HL-60/S4 treated with retinoic acid at 250 ng/mL for 4 days and 3 days (cell line): ENCODE data around the gene CPED1.
"Not testable (repeated sequence)": the region's sequence is repeated elsewhere in the genome, so short reads cannot be mapped to it uniquely, and the experiment has no call there.

ENCODE experiments used
- in situ Hi-C: fragments of 300-500 bp; cut with MboI; formaldehyde crosslinking; loops from 2 replicates; pipeline ENCODE4 v1.7.0; 2022; ENCODE audit warnings: low sequenced_read_pairs

The CPED1 gene

GRCh38 chr7:121267612-121268011, 279.1 kb downstream of the CPED1 start:
- in situ Hi-C loops: no loop called here

DNA sequence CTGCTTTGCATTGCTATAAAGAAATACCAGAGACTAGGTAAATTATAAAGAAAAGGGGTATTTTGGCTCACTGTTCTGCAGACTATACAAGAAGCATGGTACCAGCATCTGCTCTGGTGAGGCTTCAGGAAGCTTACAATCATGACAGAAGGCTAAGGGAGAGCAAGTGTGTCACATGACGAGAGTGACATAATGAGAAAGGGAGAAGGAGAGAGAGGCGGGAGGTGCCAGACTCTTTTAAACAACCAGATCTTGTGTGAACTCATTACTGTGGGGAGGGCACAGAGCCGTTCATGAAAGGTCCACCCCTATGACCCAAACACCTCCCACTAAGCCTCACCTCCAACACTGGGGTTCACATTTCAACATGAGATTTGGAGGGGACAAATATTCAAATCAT, 281.3 kb downstream of the CPED1 start:
- in situ Hi-C loops: no loop called here

GRCh38 chr7:121271098-121271497, 282.6 kb downstream of the CPED1 start:
- in situ Hi-C loops: no loop called here

- in situ Hi-C loops: no loop called here
Measured at GRCh38 chr7:121271916-121272315, 283.4 kb downstream of the CPED1 start.

DNA sequence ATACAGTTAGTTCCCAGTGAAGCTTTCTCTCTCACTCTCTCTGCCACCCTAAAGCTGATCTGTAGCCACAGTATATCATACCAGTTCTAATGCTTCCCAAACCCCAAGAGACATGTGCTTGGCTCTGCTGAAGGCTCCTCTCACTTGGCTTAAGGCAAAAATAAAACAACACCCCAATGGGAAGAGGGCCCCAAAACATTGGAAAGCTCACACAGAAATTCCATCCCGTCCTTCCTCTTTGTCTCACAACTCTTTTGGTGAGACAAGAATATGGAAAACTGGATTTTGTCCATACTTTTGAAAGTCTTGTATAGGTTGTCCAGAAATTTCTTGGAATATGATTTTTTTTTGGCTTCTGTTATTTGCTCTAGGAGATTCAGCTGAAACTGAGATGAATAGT, 284.2 kb downstream of the CPED1 start:
- in situ Hi-C loops: no loop called here

GRCh38 chr7:121273467-121274167, 285.1 kb downstream of the CPED1 start:
- in situ Hi-C loops: no loop called here

DNA sequence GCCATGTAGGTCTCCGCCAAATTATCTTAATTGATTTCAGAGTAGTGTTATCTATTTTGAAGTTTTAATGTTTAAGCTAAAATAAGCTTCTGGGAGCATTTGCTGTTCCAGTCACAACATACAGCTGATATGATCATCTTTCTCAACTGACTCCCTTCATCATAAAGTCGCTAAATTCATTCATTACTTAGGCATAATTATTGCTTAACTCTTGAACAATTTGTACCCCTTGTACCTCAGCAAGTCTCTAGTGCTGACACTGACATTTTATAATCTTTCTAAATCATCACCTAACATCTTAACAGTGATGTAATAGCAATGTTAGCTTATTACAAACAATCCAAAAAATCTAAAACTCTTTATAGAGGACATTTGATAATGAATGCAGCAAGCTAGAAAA, 286.0 kb downstream of the CPED1 start:
- in situ Hi-C loops: no loop called here

GRCh38 chr7:121275204-121275603, 286.7 kb downstream of the CPED1 start:
- in situ Hi-C loops: no loop called here

DNA sequence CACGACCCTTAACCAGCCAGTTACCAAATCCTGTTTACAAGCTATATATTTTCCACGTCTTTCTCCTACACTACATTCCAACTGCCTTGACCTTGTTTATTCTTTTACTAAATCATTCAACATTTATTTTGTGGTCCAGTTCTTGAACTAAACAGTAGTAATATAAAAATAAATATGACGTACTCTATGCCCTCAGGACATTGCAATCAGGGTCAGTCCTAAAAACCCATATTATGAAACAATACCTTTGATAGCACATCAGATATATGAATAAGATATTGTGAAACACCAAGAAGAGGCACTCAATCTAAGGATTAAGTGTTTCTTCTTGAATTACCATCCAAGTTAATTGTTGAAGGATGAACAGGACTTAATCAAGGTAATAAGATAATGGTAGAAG, 287.8 kb downstream of the CPED1 start:
- in situ Hi-C loops: no loop called here

DNA sequence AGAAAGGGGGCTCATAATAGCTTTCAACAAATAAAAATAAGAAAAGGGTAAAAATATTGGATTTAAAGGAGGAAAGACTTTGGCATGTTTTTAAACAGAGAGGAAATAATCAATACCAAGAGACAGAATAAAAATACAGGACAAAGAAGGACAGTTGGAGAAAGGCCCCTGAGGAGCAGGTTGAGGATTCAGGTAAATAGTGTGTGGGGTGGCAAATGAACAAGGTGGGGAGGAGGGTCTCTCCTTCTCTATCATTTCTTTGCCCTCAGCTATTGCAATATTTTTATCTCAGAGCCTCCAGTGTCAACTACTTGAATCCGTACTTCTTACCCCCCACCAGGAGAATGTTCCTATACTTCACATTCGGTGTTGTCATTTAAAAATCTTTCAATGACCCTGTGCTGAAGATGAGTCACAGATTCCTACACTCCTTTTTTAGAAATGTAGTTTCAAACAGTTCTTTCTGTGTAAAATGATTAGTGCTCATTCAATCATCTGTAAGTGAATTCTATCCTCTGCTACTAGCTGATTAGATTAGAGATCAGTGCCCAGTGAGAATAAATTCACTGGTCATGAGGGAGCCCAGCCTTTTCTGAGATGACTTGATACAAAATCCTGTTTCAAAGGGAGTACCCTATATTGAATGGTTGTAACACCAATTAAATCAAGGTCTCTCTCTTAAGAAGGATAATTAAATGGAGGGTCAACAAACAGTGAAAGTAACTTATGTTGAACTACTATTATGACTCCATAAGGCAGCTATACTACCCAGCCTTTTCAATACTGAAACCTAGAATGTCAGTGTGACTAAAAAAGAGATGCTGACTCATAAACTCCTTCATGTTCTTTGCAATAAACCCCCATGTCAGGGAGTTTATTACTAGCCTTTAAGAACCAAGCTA, 289.9 kb downstream of the CPED1 start:
- in situ Hi-C loops: no loop called here

- in situ Hi-C loops: no loop called here
Measured at GRCh38 chr7:121279060-121279620, 290.6 kb downstream of the CPED1 start.

DNA sequence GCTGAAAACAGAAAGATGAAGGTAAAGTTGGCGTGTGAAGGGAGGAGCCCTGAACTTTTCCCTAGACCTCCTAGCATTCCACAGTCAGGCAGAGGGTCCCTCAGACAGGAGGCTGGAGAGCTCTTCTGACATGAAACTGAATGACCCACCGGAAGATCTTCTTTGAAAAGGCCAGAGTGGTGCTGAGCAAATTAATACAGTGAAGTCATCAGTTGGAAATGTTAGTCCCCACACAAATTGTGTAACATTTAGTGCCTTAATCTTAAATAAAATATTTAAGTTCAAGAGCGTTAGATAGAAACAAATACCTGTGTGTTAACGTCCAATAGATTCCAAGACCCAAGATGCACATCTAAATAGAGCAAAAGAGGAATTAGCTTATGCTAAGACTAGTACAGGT, 291.3 kb downstream of the CPED1 start:
- in situ Hi-C loops: no loop called here

DNA sequence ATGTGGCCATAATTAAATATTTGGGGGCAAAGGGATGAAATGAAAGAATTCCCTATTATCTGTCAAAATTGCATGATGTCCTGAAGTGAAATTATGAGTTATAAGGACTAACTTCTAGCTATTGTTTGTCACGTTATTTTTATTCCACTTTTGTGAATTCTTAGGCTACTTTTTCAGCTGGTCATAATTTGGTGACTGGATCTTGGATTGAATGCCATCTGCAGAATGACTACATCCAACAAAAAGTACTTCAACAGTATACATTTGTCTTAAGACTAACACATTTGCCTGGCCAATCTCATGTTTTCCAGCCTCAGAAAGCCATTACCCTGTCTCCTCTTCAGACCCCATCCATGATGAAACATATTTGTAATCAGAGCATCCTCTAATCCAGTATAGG, 292.1 kb downstream of the CPED1 start:
- in situ Hi-C loops: no loop called here

GRCh38 chr7:121282129-121282528, 293.6 kb downstream of the CPED1 start:
- in situ Hi-C loops: no loop called here

- in situ Hi-C loops: no loop called here
Measured at GRCh38 chr7:121285066-121285667, 296.7 kb downstream of the CPED1 start.

DNA sequence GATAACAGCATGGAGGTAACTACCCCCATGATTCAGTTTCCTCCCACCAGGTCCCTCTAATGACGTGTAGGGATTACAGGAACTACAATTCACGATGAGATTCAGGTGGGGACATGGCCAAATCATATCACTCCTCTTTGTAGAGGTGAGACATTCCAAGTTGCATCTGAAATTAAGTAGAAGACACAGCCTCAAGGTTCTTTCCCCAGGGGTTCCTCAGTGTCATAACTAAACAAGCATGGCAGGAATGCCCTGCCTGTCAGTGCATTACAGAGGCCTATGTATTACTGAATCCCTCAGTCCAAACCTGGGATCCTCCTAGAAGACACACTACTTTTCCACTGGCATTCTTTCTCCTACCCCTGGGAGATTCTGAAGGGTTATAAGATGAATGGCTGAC, 297.7 kb downstream of the CPED1 start:
- in situ Hi-C loops: no loop called here

- in situ Hi-C loops: no loop called here
Measured at GRCh38 chr7:121286742-121287734, 298.5 kb downstream of the CPED1 start.

DNA sequence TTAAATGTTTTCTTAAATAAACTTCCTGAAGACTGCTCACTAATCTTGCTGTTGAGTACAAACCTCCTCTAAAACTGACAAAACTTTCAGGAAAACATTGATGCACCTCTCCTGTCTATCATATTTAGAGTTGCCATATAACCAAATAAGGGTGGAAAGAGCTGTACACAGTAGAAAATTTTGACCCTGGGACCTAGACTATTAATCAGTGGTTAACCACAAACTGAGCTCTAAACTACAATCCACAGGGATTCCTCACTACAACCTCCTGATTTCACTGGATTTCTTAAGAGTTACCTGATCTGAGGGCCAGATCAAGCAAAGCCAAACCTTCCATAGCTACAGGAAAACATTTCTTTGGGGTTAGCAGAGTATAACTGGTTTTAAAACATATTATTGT, 300.4 kb downstream of the CPED1 start:
- in situ Hi-C loops: no loop called here

DNA sequence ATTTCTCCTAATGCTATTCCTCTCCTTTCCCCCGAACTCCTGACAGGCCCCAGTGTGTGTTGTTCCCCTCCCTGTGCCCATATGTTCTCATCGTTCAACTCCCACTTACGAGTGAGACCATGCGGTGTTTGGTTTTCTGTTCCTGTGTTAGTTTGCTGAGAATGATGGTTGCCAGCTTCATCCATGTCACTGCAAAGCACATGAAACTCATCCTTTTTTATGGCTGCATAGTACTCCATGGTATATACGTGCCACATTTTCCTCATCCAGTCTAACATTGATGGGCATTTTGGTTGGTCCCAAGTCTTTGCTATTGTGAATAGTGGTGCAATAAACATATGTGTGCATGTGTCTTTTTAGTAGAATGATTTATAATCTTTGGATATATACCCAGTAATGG, 301.4 kb downstream of the CPED1 start:
- in situ Hi-C loops: not testable (repeated sequence)

DNA sequence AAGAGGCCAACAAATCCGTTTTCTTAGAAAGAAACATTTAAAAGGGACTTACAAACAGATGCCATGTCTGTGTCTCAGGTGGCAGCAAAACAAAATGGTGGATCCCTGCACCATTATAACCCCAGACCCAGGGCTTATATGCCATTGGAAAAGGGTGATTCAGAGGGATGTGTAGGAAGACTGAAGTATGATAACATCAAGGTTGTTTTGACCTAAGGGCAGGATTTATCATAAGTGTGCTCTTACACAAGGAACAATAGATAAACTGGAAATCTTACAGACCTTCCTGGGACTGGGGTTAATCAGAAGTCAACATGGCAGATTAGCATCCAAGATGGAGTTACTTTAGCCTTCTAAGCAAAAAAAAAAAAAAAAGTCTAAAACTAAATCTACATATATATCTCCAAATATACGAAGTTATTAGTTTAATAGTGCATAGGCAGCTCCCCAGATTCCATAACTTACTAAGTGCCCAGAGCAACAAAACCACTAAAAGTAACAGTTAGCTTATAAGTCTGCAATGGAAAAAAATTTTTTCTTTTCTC, 306.0 kb downstream of the CPED1 start:
- in situ Hi-C loops: no loop called here
